GM18498 (cell line): ENCODE measurements around the gene IPO5.
"Not testable (repeated sequence)": the region's sequence is repeated elsewhere in the genome, so short reads cannot be mapped to it uniquely, and the experiment has no call there.

Experiments used
- ATAC-seq: cut with Tn5 transposase; IDR thresholded peaks from one replicate; pipeline ENCODE4 v1.9.1; 2021; ENCODE audit warnings: mild to moderate bottlenecking, moderate library complexity; ENCODE audit not compliant: unreplicated experiment

The IPO5 gene

GRCh38 chr13:97948041-97948440 is 5.4 kb upstream of the IPO5 start:
- ATAC-seq: no peak

GRCh38 chr13:97949316-97949715 is 4.2 kb upstream of the IPO5 start:
- ATAC-seq: not testable (repeated sequence)

GRCh38 chr13:97951376-97951775 is 2.1 kb upstream of the IPO5 start:
- ATAC-seq: no peak

GRCh38 chr13:97952831-97953230 is 644 bp upstream of the IPO5 start:
- ATAC-seq: peak; percentile 65

- no peak for ATAC-seq
Measured at GRCh38 chr13:97961340-97961739, 7.9 kb downstream of the IPO5 start.

GRCh38 chr13:97962887-97963286 is 9.4 kb downstream of the IPO5 start:
- no peak for ATAC-seq

GRCh38 chr13:97967226-97967625 is 13.8 kb downstream of the IPO5 start:
- ATAC-seq: no peak

- ATAC-seq: no peak
Measured at GRCh38 chr13:97967948-97968347, 14.5 kb downstream of the IPO5 start.

- ATAC-seq: no peak
Measured at GRCh38 chr13:97971519-97971918, 18.0 kb downstream of the IPO5 start.

- no peak for ATAC-seq
Measured at GRCh38 chr13:97974773-97975172, 21.3 kb downstream of the IPO5 start.

GRCh38 chr13:97975280-97975847 is 21.9 kb downstream of the IPO5 start:
- no peak for ATAC-seq

GRCh38 chr13:97975848-97976609 is 22.6 kb downstream of the IPO5 start:
- peak; percentile 86 for ATAC-seq

GRCh38 chr13:97976610-97977521 is 23.4 kb downstream of the IPO5 start:
- peak; percentile 40 for ATAC-seq

GRCh38 chr13:97977982-97978381 is 24.5 kb downstream of the IPO5 start:
- ATAC-seq: no peak

GRCh38 chr13:97978651-97979050 is 25.2 kb downstream of the IPO5 start:
- no peak for ATAC-seq

GRCh38 chr13:97979051-97979450 is 25.6 kb downstream of the IPO5 start:
- ATAC-seq: no peak

- ATAC-seq: no peak
Measured at GRCh38 chr13:97979556-97979955, 26.1 kb downstream of the IPO5 start.

GRCh38 chr13:97982286-97982685 is 28.8 kb downstream of the IPO5 start:
- ATAC-seq: no peak

GRCh38 chr13:97986835-97987234 is 33.4 kb downstream of the IPO5 start:
- peak; percentile 81 for ATAC-seq

GRCh38 chr13:97999653-98000052 is 46.2 kb downstream of the IPO5 start:
- no peak for ATAC-seq

GRCh38 chr13:98004107-98004506 is 50.6 kb downstream of the IPO5 start:
- ATAC-seq: no peak

- not testable (repeated sequence) for ATAC-seq
Measured at GRCh38 chr13:98004997-98005396, 51.5 kb downstream of the IPO5 start.
